Mammary epithelial cell (primary cell): ENCODE data around the gene DSCAM.
"Not testable (repeated sequence)": the region's sequence is repeated elsewhere in the genome, so short reads cannot be mapped to it uniquely, and the experiment has no call there.

Source experiments
- EZH2 ChIP-seq: IDR thresholded peaks from 2 replicates; pipeline ENCODE4 v1.6.1; 2012; ENCODE audit warnings: low read length, inconsistent platforms, borderline replicate concordance
- TF ChIP-seq, protein P1 (sequence below), 2 donors: IDR thresholded peaks in 1 of 2; conservative IDR thresholded peaks in 1 of 2; 2 replicates each; pipeline ENCODE4 v1.5.1; 2011 to 2012; ENCODE audit warnings: inconsistent platforms in 2 of 2, low read length in 2 of 2, mild to moderate bottlenecking in 2 of 2, control low read depth in 1 of 2, low read depth in 1 of 2; ENCODE audit not compliant: insufficient read depth in 1 of 2; ENCODE audit errors: extremely low read depth in 1 of 2

DNA sequence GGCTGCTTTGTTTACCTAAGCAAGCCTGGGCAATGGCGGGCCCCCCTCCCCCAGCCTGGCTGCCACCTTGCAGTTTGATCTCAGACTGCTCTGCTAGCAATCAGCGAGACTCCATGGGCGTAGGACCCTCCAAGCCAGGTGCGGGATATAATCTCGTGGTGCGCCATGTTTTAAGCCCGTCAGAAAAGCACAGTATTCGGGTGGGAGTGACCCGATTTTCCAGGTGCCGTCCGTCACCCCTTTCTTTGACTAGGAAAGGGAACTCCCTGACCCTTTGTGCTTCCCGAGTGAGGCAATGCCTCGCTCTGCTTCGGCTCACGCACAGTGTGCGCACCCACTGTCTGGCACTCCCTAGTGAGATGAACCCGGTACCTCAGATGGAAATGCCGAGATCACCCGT, 818.6 kb downstream of the DSCAM start:
- TF ChIP-seq, protein P1, sequence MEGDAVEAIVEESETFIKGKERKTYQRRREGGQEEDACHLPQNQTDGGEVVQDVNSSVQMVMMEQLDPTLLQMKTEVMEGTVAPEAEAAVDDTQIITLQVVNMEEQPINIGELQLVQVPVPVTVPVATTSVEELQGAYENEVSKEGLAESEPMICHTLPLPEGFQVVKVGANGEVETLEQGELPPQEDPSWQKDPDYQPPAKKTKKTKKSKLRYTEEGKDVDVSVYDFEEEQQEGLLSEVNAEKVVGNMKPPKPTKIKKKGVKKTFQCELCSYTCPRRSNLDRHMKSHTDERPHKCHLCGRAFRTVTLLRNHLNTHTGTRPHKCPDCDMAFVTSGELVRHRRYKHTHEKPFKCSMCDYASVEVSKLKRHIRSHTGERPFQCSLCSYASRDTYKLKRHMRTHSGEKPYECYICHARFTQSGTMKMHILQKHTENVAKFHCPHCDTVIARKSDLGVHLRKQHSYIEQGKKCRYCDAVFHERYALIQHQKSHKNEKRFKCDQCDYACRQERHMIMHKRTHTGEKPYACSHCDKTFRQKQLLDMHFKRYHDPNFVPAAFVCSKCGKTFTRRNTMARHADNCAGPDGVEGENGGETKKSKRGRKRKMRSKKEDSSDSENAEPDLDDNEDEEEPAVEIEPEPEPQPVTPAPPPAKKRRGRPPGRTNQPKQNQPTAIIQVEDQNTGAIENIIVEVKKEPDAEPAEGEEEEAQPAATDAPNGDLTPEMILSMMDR (conservative IDR thresholded peaks at IDR 0.05 in 1 of 2, IDR thresholded peaks at IDR 0.05 in 1 of 2; ENCODE audit: extremely low read depth in 1 of 2, insufficient read depth in 1 of 2, low read depth in 1 of 2, low read length in 2 of 2) = not testable (repeated sequence)
- TF ChIP-seq EZH2 = not testable (repeated sequence)
